ENCODE measurements around the gene LRRFIP1.

DNA sequence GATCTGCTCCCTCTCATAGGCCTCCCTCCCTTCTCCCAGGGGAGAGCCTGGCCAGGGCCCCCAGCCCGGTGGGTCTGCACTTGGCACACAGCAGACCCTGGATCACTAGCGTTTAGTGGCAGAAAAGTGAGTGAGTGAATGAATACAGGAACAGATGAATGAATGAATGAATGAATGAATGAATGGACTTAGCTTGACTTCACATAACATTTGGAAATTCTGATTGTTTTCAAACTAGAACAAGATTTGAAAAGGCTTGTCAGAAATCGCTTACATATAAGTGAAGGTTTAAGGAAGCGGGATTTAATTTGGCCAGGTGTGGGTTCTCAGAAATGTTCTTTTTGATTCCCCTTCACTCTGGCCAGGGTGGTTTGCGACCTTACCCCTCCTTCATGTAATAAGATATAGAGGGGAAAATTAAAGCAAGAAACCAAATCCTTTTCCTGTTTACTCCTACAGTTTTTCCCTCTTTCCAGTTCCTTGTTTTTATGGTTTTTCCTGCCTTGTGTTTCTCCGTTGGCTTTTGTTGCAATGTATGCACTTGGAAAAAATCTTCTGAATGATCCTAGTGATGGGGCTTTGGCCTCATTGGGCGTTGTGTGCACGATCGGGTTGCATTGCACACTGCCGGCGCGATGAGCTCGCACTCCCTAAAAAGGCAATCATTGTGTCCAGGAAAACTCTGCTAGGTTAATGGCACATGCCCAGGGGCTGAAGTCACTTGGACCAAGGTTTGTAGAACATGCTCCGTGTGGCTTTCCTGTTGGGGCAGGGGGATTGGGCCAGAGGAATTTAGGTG is 16.4 kb downstream of the LRRFIP1 start:
- TF ChIP-seq, protein P1, sequence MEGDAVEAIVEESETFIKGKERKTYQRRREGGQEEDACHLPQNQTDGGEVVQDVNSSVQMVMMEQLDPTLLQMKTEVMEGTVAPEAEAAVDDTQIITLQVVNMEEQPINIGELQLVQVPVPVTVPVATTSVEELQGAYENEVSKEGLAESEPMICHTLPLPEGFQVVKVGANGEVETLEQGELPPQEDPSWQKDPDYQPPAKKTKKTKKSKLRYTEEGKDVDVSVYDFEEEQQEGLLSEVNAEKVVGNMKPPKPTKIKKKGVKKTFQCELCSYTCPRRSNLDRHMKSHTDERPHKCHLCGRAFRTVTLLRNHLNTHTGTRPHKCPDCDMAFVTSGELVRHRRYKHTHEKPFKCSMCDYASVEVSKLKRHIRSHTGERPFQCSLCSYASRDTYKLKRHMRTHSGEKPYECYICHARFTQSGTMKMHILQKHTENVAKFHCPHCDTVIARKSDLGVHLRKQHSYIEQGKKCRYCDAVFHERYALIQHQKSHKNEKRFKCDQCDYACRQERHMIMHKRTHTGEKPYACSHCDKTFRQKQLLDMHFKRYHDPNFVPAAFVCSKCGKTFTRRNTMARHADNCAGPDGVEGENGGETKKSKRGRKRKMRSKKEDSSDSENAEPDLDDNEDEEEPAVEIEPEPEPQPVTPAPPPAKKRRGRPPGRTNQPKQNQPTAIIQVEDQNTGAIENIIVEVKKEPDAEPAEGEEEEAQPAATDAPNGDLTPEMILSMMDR (IDR thresholded peaks at IDR 0.05): no peak
- no peak for TF ChIP-seq POLR2A (IDR thresholded peaks at IDR 0.05)

Measured in adrenal gland (tissue), 5 donors.